Measurements from ENCODE around the gene GSX1.
A peak's percentile ranks its signal among the peaks of the same experiment; 100 is the strongest.
"Not testable (repeated sequence)": the region's sequence is repeated elsewhere in the genome, so short reads cannot be mapped to it uniquely, and the experiment has no call there.

The GSX1 gene

DNA sequence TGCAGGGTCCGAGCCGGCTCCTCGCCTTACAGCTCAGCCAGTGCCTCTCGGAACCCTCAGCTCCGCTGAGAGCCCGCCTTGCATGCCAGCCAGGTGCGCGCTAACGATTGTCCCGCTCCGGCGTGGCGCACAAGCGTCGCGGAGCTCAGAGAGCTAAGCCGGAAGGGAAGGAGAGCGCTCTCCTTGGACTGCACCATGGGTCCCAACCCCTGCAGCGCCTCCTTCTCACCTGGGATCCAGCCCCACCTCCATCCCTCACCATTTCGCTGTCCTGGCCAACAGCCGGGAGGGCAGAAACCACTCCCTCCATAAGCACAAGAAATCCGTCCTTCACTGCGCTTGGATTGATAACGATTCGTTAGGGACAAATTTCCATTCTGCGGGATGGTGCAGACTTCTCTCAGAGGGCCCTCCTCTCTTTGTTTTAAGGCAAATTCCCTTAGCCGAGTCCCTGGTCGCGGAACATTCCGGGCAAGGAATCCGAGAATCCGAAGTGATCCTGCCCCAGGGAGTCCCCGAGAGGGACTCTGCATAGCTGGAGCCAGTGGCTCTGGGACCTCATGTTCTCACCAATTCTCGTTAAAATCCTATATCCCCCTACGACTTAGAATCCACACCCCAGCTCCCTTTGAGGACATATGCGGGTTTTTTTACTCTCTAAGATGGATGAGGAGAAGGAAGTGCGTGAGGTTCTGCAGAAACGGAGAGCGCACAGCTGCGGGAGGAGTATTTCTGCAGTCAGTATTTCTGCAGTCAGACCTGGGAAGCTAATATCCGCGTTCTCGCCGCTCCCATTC, 2.8 kb downstream of the GSX1 start:
- DNase-seq = no peak

DNA sequence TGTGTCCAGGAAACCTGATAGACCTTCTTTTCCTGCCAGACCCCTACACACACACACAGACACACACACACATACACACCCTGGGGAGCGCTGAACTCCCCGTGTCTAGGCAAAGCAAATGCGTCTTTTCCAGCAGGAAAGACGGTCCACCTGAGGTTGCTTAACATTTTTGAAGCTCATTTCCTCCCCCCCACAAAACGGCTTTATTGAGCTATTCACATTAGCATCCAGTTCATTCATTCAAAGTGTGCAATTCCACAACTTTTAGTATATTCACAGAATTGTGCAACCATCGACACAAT, 3.4 kb downstream of the GSX1 start:
- no peak for DNase-seq

DNA sequence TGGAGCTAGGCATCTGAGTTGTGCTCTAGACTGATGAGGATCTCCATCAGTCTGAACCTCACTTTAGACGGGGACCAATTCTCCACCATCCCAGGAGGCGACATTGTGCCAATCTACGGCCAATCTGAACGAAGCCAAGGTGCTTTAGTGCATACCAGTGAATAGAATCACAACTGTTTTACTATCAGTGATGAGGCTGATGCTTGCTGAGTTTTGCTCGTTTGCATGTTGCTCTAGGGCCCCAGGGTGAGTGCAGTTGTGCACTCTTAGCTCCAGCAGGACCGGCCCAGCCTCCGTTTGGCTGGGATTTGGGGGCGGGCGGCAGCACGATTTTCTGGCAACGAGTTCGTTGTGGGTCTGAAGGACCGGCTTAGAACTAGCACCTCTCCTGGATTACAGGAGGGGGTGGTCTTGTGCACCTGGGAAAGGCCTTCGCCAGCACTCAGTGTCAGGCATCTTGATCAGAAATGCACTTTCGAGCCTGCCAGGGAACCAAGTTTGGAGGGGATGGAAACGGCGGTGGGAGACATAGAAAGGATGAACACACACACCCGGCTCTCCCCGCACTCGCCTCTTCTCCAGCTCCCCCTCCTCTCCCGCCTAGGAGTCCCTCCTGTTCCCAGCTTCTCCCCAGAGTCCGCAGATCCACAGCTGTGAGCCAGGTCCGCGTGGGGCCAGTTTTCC, 4.4 kb downstream of the GSX1 start:
- no peak for DNase-seq

GRCh38 chr13:27797228-27797624, 4.9 kb downstream of the GSX1 start:
- DNase-seq = no peak

DNA sequence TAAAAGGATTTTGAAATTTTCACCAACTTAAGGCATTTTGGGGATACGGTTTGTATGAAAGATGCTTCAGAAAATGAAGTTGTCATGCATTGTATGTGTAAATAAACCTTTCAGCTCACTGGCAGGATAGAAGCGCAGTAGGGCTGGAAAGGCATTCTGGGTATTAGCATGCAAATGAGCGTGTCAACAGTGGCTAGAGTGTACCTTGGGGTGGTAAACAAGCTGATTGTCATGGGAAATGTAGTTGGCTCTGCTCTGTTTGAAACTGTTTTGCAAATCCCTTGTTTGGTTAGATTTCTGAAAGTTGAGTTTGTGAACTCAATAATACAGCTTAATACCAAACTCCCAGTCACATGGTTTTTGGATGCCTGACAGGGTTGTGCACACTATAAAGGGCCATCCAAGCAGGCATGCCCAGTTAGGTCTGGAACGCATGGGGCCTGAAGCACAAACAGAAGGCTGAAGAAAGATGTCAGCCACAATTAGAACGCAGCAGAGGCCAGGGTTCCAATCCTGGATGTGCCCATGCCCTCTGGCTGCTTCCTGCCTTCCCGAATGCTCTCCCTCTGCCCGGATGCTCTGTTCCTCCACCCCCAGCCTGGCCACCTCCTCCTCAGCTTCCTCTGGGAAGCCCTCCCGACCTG, 14.6 kb downstream of the GSX1 start:
- DNase-seq = no peak

DNA sequence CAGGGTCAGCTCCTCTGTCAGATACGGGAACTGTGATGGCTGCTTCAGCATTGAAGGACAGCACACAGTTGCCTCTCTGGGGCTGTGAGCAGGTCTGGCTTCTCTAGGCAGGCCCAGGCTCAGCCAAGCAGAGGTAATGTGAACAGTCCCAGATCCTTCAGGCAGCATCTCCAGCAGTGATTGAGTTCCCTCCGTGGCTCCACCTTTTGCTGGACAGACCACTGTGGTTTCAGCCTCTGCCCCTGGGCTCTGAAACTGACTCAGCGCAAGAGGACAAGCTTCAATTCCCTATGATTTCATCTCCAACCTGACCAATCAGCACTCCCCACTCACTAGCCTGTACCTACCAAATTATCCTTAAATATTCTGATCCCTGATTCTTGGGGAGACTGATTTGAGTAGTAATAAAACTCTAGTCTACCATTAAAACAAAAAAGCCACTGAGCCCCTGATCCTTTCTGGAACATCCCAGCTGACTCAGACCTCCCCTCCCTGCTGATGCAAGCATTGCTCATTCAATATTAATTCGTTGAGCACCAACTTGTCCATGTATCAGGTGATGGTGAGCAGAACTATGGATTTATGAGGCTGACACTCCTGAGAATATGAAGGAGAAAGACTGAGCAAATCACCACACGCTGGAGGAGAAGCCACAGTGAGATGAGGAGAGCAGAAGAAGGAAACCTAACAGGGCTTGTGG, 16.7 kb downstream of the GSX1 start:
- no peak for DNase-seq

GRCh38 chr13:27810009-27810408, 17.7 kb downstream of the GSX1 start:
- no peak for DNase-seq

DNA sequence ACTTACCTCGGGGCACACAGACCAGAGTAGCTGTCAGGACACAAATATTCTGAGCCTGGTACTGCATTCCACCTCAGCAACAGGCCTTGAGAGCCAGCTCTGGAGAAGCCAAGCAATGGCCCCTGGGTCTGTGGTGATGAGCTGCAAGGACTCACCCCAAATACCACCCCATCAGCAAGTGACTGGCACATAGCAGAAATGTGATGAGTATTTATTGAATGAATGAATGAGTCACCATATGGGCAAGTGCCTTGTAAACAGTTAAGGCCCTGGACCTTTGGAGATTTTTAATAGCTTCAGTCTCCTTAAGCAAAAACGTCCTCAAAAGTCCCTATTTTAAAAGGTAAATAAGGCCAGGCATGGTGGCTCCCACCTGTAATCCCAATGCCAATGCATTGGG, 18.2 kb downstream of the GSX1 start:
- DNase-seq = no peak

DNA sequence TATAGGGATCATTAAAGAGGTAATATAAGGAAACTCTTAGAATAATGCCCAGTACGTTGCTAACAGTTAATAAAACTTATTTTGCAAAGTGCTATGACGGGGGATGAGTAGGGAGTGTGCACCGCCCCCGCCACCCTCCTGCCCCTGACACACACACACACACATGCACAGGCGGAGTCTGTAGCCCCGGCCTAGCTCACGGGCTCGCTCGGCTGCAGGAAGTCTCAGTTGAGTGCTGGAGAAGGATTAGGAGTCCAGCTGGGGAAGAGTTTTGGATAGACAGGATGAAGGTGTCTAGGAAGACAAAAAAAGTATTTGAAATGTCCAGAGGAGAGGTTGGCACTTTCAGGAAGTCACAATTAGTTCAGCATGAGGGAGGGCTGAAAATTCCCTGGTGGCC, 21.5 kb downstream of the GSX1 start:
- no peak for DNase-seq

DNA sequence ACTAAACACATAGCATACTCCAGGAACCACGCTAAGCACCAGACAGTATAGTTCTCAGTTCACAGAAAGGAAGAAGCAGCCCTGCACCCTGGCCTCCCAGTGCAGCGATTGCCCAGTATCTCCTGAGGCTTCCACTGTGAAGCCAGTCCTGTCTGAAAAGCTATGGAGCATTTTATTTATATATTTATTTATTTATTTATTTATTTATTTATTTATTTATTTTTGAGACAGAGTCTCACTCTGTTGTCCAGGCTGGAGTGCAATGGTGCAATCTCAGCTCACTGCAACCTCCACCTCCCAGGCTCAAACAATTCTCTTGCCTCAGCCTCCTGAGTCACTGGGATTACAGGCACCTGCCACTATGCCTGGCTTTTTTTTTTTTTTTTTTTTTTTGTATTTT, 25.5 kb downstream of the GSX1 start:
- not testable (repeated sequence) for DNase-seq

DNA sequence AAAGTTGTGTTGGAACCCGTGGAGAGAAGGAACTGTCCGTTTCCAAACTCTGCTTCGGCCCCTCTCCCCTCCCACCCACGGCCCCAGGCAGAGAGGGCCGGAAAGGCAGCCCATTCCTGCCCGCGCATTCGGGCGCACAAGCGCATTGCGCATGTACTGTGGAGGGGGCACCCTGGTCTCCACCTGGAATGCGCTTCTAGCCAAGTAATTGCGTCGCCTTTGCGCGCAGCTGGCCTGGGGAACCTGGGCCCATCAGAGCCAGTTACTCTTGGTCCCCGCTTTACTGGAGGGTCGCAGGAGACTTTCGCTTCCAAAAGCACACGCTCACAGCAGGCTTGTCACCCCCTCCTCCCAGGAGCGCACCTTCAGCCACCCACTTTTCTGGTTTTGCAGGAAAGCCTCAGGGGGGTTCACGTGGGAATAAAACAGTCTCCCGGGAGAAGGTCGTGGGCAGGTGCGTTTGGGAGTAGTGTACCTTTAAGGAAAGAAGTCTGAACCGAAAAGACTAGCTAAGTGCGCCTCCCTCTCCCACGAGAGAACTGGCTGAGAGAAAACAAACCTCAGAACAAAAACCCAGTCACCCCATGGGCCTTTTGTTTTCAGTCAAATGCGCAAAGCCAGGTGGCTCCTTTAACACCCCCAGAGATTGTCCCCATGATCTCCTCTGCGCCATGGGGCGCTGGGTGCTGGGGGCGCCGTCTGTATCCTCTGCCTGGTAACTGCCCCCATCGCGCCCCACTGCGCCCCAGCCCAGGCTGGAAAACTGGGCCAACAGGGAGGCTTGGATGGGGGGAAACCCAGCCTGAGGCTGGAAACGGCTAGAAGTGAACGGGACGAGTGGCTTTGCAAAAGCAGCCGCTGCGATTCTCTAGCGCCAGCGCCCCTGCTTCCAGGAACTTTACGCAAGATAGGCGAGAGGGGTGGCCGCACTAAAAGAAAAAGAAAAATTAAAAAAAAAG, 28.5 kb downstream of the GSX1 start:
- no peak for DNase-seq

DNA sequence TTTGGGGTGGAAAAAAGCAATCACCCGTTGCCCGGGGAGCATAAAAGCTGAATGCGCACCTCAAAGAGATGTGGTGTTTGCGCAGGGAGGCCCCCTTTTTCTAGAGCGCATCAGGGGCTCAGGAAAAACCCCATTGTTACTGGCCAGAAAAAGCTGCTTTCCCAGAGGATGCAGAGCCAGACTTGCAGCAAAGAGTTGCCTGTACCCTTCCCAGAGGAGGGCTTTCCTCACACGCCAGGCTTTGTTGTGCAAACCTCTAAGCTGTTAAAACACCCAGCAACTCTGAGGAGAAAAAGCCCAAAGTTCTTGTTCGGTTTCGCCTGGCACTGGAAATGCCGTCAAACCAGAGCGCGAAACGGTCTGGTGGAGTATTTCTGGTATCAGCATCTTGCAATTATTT, 29.3 kb downstream of the GSX1 start:
- no peak for DNase-seq

DNA sequence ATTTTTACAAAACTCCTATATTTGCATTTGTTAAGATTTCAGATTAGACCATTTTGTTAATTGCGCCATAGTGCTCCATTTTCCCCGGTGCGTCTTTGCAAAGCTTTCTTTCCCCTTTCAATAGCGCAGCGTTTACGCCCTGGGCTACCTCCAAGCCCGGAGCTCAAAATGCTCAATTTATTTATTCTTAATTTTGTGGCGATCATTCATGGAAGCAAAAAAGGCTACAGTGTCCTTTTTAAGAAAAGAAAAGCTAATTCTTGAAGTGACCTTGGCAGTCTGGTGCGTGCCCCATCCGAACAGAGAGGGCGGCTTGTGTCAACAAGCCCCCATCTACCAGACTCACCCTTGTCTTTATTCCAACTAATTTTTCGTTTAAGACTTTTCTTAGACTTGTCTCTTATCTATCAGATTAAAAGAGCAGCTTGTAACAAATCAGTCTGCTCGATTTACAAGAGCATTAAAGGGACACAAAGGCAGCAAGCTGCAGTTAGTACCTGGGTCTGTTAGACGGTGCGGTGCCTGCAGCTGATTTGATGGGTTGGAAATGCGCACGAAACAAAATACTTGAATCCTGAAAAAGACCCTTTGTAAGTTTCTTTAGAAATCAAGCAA, 30.1 kb downstream of the GSX1 start:
- no peak for DNase-seq

DNA sequence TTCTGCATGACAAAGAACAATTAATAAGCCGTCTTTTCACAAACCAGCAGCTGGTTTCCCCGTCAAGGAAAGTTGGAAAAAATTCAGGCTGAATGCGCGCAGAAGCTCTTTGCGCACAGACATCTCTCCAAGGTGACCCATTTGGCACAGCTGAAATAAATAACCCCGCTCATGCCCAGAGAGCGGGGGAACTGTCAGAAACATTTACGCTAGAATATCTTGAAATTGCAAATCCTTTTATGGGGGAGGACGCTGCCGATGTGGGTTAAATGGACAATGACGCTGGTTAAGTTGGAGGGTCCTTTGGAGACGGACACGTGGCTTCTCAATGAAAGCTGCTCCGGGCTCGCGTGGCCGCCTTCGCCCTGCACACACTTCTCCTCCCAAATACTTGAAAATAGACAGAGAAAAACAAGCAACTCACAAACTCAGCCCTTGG, 30.6 kb downstream of the GSX1 start:
- DNase-seq = no peak

- no peak for DNase-seq
These were observed 31.8 kb downstream of the GSX1 start for GRCh38 chr13:27824121-27824520.

DNA sequence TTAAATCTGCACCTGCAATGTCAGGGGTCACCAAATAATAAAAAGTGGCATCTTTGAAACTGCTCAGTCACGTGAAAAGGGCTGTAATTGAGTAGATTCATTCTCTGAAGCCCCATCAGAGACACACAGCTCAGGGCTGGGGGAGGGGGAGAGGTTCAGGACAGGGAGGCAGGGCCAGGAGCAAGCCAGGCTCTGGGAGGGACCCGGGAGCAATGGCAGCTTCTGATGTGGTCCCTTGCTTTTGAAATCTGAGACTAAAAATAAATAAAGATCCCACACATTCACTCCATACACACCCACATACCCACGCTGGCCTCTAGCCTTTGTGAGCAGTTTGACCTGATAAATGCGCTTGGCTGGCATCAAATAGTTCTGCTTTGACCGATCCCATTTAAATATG, 32.8 kb downstream of the GSX1 start:
- DNase-seq = no peak

DNA sequence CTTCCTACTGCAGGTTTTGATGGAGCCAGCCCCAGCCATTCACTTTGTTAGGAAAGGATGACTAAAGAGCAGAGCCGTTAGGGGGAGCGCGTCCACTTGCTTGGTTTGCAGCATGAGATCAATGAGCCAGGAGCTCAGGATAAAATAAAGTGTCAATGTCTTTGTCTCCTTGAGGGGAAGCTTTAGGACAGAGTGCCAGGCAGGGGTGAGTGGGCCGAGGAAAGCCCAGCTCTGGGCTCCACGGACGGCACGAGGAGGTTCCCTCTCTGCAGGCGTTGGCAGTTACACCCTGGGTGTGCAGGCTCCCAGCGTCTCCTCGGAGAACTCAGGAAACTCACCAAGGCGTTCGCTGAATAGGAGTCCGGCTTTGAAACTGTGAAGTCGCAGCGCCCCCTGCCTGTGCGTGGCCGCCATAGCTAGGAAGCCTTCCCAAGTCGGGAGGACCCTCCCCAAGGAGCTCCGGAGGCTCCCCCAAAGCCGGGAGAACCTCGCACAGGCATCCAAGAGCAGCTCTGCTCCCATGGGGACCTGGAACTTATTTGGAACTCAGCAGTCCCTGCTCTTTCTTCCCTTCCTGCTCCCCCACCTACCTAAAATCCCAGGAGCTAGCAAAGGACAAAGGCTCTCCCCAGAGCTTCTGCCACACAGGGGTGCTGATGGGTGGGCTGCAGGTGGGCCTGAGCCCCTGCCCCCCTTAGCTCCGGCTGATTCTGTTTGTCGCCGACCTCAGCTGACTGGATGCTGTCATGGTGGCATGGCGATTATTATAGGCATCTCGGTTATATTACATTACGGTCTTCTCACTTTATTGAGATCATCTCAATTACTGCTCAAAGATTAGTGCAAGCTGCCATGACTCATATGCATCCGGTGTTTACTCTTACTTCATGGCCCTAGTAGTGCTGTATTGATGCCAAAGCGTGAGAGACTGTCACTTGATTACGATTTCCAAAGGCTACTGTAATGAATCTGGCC, 34.4 kb downstream of the GSX1 start:
- DNase-seq = peak; percentile 88

GRCh38 chr13:27827646-27828045, 35.4 kb downstream of the GSX1 start:
- DNase-seq = no peak

- DNase-seq = peak; percentile 64
These were observed 37.7 kb downstream of the GSX1 start for GRCh38 chr13:27830010-27830409.

GRCh38 chr13:27833206-27833605, 40.9 kb downstream of the GSX1 start:
- no peak for DNase-seq

DNA sequence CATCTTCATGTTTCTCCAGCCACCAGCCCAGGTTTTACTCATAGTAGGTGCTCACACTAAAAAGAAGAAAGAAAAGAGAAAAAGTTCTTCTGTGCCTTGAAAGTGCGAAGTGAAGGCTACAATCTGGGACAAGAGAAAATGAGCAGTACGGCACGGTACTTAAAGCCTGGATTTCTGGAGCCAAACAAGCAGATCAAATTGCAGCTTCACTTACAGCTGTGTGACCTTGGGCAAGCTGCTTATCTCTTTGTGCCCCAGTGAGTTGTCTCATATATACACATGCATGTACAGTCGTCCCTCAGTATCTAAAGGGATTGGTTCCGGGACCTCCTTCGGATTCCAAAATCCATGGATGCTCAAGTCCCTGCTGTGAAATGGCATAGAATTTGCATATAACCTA, 41.8 kb downstream of the GSX1 start:
- DNase-seq = no peak

Data from hematopoietic multipotent progenitor cell treated with erythropoietin and hydrocortisone succinate and interleukin-3 and kit ligand, for 6 days (in vitro differentiated cells).